Activated CD4-positive, alpha-beta T cell treated with anti-CD3 and anti-CD28 coated beads, Interleukin-2, Interleukin-4, amounts not matched to agents 100 ng/mL and 50 ng/mL, durations not matched to agents 16 hours and 8 hours (primary cell): Measurements from ENCODE around the gene ACP7.
"Not testable (repeated sequence)": the region's sequence is repeated elsewhere in the genome, so short reads cannot be mapped to it uniquely, and the experiment has no call there.

Experiments used
- DNase-seq: peaks from one replicate; pipeline ENCODE4 v3.0.0-alpha.2; 2020; ENCODE audit warnings: low spot score

The ACP7 gene

DNA sequence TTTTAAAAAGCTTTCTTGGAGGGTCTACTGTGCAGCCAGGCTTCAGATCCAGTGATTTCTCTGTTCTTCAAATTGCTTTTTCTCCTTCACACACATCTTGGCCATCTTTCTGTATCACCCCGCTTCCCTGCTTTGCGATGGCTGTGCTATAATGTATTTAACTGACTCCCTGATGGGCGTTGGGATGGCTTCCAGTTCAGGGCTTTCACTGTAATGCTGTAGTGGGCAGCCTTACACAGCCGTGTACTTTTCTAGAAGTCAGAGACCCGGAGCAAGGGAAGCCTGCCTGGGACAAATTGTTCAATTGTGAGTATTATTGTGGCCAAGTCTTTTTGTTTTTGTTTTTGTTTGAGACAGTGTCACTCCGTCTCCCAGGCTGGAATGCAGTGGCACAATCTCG is 22.0 kb downstream of the ACP7 start:
- no peak for DNase-seq

DNA sequence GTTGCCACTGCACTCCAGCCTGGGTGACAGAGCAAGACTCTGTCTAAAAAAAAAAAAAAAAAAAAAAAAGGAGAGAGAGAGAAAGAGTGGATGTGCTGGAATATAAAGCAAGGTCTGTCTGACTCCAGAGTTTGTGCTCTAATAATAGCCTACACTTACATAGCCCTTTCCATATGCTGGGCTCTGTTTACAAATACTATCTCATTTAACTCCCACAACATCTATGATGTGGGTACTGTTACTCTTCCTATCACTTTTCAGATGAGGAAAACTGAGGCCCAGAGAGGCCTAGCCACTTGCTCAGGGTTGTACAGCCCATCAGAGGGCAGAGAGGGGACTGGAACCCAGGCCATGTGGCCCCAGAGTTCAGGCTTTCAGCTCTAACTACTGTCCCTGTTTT is 25.5 kb downstream of the ACP7 start:
- no peak for DNase-seq

DNA sequence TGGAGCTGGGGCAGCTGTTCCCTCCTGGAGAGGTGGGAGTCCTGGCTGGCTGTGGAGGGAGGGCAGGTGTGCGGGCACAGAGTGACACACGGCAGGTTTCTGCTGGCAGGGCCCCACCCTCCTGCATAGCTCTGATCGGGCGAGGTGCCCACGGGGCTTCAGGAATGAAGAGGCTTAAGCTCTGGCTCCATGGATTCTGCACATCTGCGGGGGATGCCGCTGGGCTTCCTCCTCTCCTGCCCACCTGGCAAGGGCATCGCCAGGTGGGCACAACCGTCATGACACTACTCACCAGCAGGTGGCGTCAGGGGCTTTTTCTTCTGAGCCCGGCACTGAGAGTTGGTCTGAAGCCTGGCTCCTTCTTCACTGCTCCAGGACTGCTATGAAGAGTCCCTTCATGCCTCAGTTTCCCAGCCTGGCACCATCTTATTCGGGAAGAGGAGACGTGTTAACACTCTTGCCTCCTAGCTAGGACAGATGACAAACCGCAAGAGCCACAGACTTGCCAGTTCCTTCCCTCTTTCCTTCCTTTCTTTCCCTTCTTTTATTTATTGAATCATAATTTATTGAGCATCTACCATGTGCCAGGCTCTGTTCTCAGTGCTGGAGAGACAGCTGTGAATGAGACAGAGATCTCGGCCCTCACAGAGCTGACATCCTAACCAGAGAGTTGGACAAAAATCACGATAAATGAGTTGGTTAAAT is 26.2 kb downstream of the ACP7 start:
- DNase-seq = peak; percentile 66

DNA sequence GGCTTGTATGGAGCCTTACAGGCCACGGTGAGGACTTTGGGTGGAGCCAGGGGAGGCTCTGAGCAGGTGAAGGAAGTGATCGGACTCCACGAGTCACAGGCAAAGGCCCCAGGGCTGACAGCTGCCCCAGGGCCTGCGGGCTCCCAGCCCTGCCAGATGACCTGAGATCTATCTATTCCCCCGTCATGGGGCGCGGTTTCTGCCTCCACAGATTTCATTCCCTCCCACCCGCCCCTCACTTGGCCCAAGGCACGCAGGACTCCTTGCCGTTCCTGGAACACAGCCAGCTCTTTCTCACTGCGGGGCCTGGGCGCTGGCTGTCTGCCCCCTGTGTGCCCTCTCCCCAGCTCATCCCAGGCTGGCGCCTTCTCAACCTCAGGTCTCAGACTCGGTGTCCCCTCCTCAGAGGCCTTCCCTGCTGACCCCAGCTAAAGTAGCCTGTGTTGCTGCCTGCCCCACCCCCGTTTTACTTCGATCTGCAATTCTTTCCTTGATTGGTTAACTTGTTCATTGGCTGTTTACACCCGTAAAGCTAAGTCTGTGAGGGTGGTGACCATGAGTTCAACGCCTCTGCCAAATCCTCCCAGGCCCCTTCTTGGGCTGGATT is 27.5 kb downstream of the ACP7 start:
- DNase-seq = no peak

DNA sequence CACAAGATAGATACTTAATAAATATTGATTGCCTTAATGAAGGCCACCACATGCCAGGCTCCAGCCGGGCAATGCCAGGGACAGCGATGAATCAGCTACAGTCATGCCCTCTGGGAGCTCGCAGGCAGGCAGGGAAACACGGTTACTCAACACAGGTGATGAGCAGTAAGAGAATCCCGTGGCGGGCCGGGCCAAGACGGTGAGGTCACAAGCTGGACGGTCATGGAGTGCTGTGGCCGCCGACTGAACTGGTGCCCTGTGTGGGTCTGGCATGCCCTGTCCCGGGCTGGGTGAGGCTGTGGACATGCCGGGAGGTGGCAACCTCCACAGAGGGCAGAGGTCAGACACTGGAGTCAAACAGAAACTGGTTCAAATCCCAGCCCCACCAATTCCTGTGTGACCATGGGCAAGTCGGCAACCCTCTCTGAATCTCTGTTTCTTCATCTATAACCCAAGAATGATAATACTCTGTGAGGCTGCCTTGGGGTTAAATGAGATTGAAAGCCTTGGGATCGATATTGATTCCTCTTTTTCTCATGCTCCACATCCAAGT is 28.2 kb downstream of the ACP7 start:
- DNase-seq = no peak

DNA sequence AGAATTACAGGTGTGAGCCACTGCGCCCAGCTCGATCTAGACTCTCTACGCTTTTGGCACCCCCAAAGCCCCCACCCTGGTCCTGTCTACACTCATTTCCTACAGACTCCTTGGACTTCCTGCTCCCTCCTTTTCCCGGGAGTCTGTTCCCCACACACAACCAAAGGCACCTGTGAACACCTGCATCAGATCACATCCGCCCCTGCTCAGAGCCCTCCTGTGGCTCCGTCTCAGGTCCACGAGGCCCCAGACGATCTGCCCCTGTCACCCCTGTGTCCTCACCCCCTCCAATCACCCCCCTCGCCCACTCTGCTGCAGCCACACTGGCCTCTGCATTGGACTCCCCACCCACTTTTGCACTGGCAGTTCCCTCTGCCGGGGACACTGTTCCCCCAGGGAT is 29.0 kb downstream of the ACP7 start:
- no peak for DNase-seq

DNA sequence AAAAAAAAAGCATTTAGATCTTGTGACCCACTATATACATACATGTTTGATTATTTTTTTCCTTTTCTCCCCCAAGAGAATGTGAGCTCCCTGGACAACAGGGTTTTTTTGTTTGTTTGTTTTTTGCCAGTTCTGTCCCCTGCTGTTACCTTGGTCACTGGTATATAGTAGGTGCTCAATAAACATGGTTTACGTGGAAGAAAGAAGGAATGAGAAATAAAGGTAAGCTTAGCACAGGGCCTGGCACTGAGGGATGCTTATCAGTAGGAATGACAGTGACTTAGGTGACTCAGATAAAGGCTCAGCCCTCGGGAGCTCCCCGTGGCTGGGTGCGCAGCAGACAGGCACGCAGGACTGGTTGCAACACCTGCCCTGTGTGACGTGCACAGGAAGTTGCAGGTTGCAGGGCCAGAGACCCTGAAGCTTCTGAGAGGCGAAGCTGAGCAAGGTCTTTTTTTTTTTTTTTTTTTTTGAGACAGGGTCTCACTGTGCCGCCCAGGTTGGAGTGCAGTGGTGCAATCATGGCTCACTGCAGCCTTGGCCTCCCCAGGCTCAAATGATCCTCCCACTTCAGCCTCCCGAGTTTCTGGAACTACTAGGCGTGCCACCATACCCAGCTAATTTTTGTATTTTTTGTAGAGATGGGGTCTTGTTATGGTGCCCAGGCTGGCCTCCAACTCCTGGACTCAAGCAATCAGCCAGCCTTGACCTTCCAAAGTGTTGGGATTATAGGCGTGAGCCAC is 31.1 kb downstream of the ACP7 start:
- DNase-seq = no peak

DNA sequence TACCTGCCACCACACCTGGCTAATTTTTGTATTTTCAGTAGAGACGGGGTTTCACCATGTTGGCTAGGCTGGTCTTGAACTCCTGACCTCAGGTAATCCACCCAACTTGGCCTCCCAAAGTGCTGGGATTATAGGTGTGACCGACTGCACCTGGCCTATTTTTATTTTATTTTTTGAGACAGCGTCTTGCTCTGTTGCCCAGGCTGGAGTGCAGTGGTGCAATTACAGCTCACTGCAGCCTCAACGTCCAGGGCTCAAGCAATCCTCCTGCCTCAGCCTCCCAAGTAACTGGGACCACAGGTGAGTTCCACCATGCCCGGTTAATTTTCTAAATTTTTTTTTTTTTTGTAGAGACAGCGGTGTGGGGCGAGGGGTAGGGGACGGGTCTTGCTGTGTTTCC is 32.9 kb downstream of the ACP7 start:
- not testable (repeated sequence) for DNase-seq

DNA sequence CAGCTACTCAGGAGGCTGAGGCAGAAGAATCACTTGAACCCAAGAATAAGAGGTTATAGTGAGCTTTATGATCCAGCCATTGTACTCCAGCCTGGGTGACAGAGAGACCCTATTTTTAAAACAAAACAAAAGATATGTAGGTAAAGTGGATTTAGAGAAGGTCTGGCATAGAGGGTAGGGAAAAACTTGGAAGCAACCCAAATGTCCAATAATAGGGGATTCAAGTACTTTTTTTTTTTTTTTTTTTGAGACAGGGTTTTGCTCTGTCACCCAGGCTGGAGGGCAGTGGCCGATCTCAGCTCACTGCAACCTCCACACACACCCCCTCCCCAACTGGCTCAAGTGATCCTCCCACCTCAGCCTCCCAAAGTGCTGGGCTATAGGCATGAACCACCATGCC is 35.7 kb downstream of the ACP7 start:
- DNase-seq = no peak

DNA sequence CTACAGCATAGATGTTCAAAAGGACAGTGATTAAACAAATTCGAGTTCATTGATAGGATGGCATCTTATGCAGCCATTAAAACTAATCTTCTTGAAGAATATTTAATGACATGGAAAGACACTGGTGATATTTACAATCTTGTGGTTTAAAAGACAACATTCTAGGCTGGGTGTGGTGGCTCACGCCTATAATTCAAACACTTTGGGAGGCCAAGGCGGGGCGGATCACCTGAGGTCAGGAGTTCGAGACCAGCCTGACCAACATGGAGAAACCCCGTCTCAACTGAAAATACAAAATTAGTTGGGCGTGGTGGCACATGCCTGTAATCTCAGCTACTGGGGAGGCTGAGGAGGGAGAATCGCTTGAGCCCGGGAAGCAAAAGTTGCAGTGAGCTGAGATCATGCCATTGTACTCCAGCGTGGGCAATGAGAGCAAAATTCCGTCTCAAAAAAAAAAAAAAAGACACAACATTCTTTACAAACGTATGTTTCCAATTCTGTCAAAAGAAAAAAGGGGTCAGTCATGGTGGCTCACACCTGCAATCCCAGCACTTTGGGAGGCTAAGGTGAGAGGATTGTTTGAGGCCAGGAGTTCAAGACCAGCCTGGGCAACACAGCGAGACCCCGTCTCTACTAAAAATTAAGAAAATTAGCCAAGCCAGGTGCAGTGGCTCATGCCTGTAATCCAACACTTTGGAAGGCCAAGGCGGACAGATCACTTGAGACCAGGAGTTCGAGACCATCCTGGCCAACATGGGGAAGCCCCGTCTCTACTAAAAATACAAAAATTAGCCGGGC is 39.0 kb downstream of the ACP7 start:
- no peak for DNase-seq

DNA sequence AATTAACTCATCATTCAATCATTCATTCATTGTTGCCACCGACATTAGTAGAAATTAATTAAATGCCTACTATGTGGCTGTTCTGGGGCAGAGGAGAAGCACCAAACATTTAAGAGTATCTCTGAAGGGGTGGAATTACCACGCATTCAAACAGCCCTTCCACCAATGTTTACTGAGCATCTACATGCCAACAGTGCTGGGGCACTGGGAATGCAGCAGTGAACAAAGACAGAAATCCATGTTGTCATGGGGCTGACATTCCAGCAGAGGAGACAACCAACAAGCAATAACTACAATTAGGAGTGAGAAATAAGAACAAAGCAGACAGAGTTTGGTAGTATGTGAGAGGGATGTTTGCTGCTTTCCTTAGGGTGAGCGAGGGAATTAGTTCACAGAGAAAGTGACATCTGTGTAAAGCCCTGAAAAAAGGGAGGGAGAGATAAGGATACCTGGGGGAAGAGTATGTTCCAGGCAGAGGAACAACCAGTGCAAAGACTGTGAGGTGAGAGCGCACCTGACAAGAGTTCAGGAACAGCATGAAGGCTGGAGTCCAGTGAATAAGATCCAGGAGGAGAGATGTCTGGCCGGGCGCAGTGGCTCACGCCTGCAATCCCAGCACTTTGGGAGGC is 40.1 kb downstream of the ACP7 start:
- DNase-seq = no peak

DNA sequence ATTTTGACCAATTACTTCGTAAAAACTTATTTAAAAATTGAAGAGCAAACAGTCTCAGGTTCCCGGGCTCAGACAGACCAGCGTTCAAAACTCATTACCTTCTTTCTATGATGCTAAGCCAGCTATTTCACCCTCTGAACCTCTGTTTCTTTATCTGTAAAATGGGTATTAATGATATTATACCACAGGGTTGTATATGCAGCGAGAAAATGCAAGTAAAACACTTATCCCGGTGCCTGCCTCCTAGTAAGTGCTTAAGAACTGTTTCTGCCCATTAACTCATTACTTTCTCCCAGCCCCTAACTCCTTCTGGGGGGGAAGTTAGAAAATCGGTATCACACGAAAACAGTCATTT is 41.0 kb downstream of the ACP7 start:
- no peak for DNase-seq

DNA sequence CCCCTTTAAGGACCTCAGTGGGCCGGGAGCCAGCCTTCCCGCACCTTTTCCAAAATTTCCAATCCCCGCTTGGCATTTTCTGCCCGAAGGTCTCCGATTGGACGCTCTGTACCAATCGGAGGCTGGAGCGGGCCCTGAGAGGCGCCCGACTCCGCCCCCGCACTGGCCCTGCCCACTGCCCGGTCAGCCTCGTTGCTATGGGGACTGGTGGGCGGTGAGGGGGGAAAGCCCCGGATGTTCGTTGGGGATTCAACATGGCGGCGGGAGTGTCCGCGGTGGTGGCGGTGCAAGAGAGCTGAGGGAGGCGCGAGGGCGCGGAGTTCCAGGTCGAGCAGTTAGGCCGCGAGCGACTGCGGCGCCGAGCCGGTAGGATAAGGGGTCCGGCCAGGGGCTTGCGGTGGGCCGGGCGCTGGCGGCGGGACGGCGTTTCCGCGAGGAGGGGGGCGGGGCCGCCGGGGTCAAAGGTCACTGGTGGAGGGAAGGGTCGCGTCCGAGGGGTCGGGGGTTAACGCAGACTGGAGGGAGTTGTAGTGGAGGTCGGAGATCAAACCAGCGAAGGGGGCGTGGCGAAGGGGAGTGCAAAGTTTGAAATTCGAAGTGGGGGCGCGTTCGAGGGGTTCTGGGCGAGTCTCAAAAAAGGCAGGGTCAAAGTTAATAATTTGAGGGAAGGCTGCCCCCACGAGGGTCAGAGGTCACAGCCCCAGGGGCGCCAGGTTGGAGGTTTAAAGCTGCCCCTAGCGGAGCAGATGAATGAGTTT is 41.6 kb downstream of the ACP7 start, which contains the start of gene PAK4:
Gene PAK4, plus strand, starts transcription at position 233 of the 758 bp plus-strand sequence. CDS start 43,768 bp downstream, outside the sequence.
- DNase-seq = peak; percentile 97

DNA sequence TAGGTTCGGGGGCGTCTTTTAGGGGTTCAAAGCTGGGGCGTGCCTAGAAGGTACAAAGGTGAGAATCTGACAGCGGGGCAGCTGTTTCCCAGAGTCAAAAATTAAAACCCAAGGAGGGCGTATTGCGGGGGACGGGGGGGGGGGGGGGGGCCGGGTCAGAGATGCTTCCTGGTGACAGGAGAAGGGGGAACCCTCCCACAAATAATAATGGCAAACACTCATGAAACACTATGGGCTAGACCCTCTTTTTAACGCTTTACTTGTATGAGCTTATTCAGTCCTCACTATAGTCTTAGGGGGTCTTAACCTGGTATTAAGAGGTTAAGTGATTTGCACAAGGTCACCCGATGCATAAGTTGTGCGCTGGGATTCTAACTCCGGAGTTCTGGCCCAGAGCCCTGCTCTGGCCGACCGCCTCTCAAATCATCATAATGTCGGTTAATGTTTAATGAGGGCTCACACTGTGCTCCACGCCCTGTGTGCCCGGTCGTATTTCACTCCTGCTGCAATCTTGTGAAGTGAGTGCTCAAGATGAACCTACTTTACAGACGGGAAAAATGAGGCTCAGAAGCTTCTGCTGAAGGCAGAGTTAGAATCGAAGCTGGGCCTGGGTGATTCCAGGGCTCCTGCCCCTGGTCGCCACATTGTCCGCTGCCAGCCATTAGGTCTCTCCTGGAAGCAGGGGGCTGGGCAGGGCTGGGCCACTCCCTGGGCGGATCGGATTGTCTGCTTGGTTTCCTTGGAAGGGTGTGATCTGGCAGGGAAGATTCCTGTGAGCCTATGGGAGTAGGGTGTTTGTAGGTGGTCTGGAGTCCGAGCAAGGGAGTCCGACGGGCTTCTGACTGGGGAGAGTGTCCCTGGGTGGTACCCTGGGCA is 42.4 kb downstream of the ACP7 start:
- no peak for DNase-seq

DNA sequence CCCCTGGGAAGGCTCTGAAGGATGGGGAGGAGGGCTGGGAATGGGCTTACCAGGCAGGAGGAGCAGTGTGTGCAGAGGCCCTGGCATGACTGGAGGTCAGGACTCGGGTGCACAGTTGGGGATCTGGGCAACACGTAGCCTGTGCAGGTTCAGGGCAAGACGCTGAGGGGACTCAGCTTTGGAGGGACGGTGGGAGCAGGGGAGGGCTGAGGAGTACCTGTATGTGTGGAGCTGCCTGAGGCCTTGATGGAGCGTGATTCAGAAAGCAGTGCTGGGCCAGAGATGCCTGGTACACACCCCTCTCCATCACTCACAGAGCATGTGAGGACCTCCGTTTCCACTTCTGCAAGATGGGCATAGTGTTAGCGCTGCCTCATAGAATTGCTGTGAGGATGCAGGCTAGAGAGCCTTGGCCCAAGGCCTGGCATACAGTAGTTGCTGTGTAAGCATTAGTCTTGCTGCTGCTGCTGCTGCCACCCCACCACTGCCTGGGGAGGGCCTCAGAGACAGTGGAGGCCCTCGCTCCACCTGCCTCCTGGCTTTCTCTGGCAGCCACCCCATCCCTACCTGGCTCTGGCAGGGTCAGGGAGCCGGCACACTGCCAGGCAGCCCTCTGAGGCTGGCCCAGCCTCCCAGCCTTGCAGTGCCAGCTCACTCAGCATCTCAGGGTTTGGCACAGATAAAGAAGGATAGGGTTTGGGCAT is 43.8 kb downstream of the ACP7 start:
- no peak for DNase-seq

DNA sequence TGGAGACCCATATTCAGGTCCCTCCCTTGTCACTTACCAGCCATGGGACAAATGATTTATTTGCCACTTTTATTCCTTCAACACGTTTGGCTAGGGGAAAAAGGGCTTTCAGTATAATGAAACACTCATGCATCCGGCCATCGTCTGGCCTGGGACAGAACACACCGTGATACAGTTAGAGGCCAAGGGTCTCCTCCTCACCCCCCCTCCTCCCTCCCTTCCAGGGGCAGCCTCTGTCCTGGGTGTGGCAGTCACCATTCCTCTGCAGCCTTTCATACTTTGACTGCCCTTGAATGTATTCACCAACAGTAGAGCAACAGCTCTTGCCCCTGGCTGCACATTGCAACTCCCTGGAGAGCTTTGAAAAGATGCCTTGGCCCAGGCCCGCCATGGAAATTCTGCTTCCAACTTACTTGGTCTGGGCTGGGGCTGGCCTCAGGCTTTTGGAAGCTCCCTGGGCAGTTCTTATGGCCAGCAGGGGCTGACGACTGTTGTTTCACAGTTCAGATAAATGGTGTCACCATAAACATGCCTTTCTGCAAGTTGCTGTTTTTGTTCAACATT is 44.4 kb downstream of the ACP7 start:
- DNase-seq = no peak

DNA sequence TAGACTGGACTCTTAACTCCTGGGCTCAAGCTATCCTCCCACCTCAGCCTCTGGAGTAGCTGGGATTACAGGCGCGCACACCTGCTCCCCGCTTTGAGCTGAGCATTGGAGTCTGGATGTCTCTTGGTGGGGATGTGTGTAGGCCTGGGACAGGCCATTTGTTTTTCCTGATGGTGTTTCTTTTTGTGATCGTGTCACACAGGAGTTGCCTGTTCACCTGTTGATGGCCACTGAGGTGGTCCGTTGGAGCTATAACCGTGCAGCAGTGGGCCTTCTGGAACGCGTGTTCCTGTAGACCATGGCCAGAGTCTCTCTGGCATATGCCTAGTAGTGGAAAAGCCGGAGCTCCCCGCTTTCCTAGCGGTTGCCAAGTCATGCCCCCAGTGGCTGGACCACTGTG is 44.9 kb downstream of the ACP7 start:
- DNase-seq = no peak

DNA sequence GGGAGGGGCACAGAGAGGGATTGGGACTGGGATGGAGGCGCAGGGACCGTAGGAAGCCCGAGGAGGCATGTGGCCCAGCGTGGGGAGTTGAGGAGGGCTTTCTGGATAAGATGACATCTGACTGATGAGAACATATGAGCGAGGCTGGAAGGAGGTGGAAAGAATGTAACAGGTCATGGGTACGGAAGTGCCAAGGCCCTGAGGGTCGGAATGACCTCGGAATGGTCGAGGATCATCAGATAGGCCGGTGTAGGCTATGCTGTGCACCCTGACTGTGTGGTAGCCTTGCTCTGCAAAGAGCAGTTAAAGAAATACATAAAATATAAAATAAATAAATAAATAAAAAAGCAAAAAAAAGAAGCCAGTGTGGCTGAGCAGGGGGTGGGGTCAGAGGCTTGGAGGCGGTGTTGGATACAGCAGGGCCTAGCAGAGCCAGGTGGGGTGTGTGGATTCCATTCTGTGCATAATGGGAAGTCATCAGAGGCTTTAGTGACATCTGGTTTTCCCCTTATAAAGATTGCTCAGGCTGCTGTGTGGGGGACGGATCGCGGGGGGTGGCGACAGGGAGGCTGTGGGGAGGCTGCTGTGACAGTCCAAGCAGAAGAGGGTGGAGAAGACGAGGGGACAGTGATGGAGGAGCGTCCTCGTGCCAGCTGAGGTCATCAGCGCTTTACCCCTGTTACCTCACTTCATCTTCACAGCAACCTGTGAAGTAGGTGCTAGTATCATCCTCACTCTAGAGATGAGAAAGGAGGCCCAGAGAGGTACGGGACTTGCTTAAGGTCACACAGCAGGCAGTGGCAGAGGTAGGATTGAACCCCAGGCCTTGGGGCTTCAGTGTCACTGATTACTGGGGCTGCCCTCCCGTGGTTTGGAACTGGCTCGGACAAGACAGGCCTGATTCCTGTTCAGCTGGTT is 46.4 kb downstream of the ACP7 start:
- DNase-seq = no peak
